Measurements from ENCODE around the gene TTC39C.

DNA sequence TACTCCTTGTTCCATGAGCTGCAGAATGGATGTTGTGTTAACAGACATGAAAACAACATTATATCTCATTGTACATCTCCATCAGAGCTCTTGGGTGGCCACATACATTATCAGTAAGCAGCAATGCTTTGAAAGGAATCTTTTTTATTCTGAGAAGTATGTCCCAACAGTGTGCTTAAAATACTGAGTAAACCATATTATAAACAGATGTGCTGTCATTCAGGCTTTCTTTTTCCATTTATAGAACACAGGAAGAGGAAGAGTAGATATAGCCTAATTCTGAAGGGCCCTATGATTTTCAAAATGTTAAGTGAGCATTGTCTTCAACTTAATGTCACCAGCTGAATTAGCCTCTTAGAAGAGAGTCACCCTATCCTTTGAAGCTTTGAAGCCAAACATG is 80.0 kb downstream of the TTC39C start:
- TF ChIP-seq CTCF (IDR thresholded peaks at IDR 0.05), result no peak
- no peak for TF ChIP-seq ZFX (IDR thresholded peaks at IDR 0.05; ENCODE audit: borderline replicate concordance)

All from 22Rv1 (cell line).